GM20000 (cell line): ENCODE data around the gene TARS2.

Experiments
- DNase-seq: peaks from one replicate; pipeline ENCODE4 v3.0.0; 2012; ENCODE audit warnings: low spot score
- TF ChIP-seq, protein P1 (sequence below): IDR thresholded peaks from 2 replicates; pipeline ENCODE4 v1.5.1; 2012; ENCODE audit warnings: mild to moderate bottlenecking, control low read depth; ENCODE audit errors: extremely low read depth, missing control alignments

TARS2 gene

GRCh38 chr1:150514913-150515327 lies 27.7 kb downstream of the TARS2 start:
- DNase-seq, result no peak
- TF ChIP-seq, protein P1, sequence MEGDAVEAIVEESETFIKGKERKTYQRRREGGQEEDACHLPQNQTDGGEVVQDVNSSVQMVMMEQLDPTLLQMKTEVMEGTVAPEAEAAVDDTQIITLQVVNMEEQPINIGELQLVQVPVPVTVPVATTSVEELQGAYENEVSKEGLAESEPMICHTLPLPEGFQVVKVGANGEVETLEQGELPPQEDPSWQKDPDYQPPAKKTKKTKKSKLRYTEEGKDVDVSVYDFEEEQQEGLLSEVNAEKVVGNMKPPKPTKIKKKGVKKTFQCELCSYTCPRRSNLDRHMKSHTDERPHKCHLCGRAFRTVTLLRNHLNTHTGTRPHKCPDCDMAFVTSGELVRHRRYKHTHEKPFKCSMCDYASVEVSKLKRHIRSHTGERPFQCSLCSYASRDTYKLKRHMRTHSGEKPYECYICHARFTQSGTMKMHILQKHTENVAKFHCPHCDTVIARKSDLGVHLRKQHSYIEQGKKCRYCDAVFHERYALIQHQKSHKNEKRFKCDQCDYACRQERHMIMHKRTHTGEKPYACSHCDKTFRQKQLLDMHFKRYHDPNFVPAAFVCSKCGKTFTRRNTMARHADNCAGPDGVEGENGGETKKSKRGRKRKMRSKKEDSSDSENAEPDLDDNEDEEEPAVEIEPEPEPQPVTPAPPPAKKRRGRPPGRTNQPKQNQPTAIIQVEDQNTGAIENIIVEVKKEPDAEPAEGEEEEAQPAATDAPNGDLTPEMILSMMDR, result no peak

GRCh38 chr1:150515328-150516049 lies 28.3 kb downstream of the TARS2 start, which contains the start of gene FALEC:
Gene FALEC (plus strand): TSS chr1:150515752.
- TF ChIP-seq, protein P1, result no peak
- peak; percentile 97 for DNase-seq

- TF ChIP-seq, protein P1, result no peak
- no peak for DNase-seq
These were observed 28.9 kb downstream of the TARS2 start for GRCh38 chr1:150516050-150516591.

DNA sequence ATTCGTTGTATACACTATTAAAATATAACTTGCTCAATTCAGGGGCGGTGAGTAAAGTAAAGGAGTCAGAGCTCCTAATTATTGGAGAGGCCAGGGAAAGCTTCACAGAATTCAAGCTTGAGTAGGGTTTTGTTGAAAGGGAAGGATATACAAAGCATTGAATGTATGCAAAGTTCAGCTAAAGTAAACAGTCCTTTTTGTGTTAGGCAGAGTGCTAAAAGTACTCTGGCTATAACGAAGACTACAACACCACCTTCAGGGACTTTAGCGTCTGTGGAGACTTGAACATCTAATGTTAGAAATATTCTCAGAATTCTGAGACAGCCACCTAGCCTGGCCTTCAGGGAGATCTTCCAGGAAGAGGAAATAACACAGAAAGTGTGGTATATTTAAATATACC lies 29.4 kb downstream of the TARS2 start:
- DNase-seq, result peak; percentile 37
- TF ChIP-seq, protein P1, result no peak

GRCh38 chr1:150521196-150521968 lies 34.2 kb downstream of the TARS2 start:
- DNase-seq, result no peak
- TF ChIP-seq, protein P1, result no peak

DNA sequence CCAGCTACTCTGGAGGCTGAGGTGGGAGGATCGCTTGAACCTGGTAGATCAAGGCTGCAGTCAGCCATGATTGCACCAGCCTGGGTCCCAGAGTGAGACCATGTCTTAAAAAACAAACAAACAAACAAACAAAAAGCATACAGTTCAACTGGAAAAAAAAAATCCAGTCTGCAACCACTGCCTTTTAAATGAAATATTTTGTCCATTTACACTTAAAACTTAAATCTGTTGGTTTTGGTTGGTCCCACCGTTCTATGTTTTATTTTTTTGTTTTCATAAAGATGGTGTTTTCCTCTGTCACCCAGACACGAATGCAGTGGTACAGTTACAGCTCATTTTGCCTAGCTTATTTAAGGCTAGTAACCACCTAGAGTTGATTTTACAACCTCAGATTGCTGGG lies 38.1 kb downstream of the TARS2 start:
- TF ChIP-seq, protein P1, result no peak
- DNase-seq, result no peak

- TF ChIP-seq, protein P1, result no peak
- DNase-seq, result no peak
These were observed 41.0 kb downstream of the TARS2 start for GRCh38 chr1:150528196-150528595.
